ENCODE results near the gene PEX16.

PEX16 gene

GRCh38 chr11:45864041-45864440, 53.6 kb downstream of the PEX16 start:
- no peak for TF ChIP-seq POLR2A (IDR thresholded peaks at IDR 0.05; ENCODE audit: extremely low read depth, insufficient read length)
- TF ChIP-seq CTCF (IDR thresholded peaks at IDR 0.05; ENCODE audit: low read depth, low read length), result no peak
- TF ChIP-seq MAX (IDR thresholded peaks at IDR 0.05; ENCODE audit: low read depth, low read length), result no peak
- no peak for TF ChIP-seq MYC (IDR thresholded peaks at IDR 0.05; ENCODE audit: low read depth, low read length)
- no peak for DNase-seq (ENCODE audit: low read depth)

GRCh38 chr11:45860764-45861510, 56.7 kb downstream of the PEX16 start:
- H3K4me3 ChIP-seq (ENCODE audit: low read depth, low read length), result no peak overlapping the region
- DNase-seq (ENCODE audit: low read depth), result no peak
- TF ChIP-seq MAX (IDR thresholded peaks at IDR 0.05; ENCODE audit: low read depth, low read length) (no peak), CTCF (IDR thresholded peaks at IDR 0.05; ENCODE audit: low read depth, low read length) (no peak), MYC (IDR thresholded peaks at IDR 0.05; ENCODE audit: low read depth, low read length) (no peak), POLR2A (IDR thresholded peaks at IDR 0.05; ENCODE audit: extremely low read depth, insufficient read length) (no peak)

More at GRCh38 chr11:45864041-45864440, 53.6 kb downstream of the PEX16 start:
- H3K4me3 ChIP-seq (ENCODE audit: low read depth, low read length), result no peak overlapping the region

- DNase-seq (ENCODE audit: low read depth), result no peak
- no peak overlapping the region for H3K4me3 ChIP-seq (ENCODE audit: low read depth, low read length)
- TF ChIP-seq CTCF (IDR thresholded peaks at IDR 0.05; ENCODE audit: low read depth, low read length), result no peak
- no peak for TF ChIP-seq MYC (IDR thresholded peaks at IDR 0.05; ENCODE audit: low read depth, low read length)
- no peak for TF ChIP-seq POLR2A (IDR thresholded peaks at IDR 0.05; ENCODE audit: extremely low read depth, insufficient read length)
- no peak for TF ChIP-seq MAX (IDR thresholded peaks at IDR 0.05; ENCODE audit: low read depth, low read length)
Measured at GRCh38 chr11:45860348-45860747, 57.3 kb downstream of the PEX16 start.
